T-helper 2 cell (primary cell): ENCODE results near the gene FOXL1.

Experiments
- DNase-seq, 5 experiments: peaks; one replicate each; pipeline versions ENCODE4 v3.0.0 to v3.0.0-alpha.2; 2012 to 2022

FOXL1 gene

GRCh38 chr16:86549076-86549892 is 29.1 kb upstream of the FOXL1 start:
- peak in 1 of 5 experiments; percentile 94 for DNase-seq

GRCh38 chr16:86549893-86550190 is 28.5 kb upstream of the FOXL1 start:
- DNase-seq = no peak

GRCh38 chr16:86550281-86550680 is 28.1 kb upstream of the FOXL1 start:
- peak in 1 of 5 experiments; percentile 35 for DNase-seq

GRCh38 chr16:86553356-86553755 is 25.0 kb upstream of the FOXL1 start:
- DNase-seq = no peak

GRCh38 chr16:86554599-86554916 is 23.8 kb upstream of the FOXL1 start:
- no peak for DNase-seq

GRCh38 chr16:86554917-86555703 is 23.2 kb upstream of the FOXL1 start, which contains the start of gene MTHFSD:
TSS of gene MTHFSD (minus strand) at chr16:86555235. CDS start at chr16:86555184, 51 bp downstream.
- peak; percentile 91 to 93 (median 93) for DNase-seq

GRCh38 chr16:86555704-86556075 is 22.7 kb upstream of the FOXL1 start:
- no peak for DNase-seq

- no peak for DNase-seq
These were observed 21.8 kb upstream of the FOXL1 start for GRCh38 chr16:86556576-86556975.

GRCh38 chr16:86557587-86557986 is 20.8 kb upstream of the FOXL1 start:
- no peak for DNase-seq

- DNase-seq = no peak
These were observed 19.8 kb upstream of the FOXL1 start for GRCh38 chr16:86558355-86559193.

GRCh38 chr16:86559802-86560305 is 18.5 kb upstream of the FOXL1 start:
- no peak for DNase-seq

- no peak for DNase-seq
These were observed 16.0 kb upstream of the FOXL1 start for GRCh38 chr16:86562356-86562755.

- peak; percentile 63 to 84 (median 79) for DNase-seq
These were observed 14.6 kb upstream of the FOXL1 start for GRCh38 chr16:86563469-86564345.

- no peak for DNase-seq
These were observed 13.1 kb upstream of the FOXL1 start for GRCh38 chr16:86565181-86565631.

- DNase-seq = no peak
These were observed 12.5 kb upstream of the FOXL1 start for GRCh38 chr16:86565644-86566511.

- DNase-seq = peak in 3 of 5 experiments; percentile 26 to 52 (median 26)
These were observed 11.8 kb upstream of the FOXL1 start, which contains the start of gene FOXC2 for GRCh38 chr16:86566601-86566965. TSS of gene FOXC2 (plus strand) at chr16:86566829. CDS start at chr16:86567336, 507 bp downstream.

GRCh38 chr16:86566966-86567700 is 11.2 kb upstream of the FOXL1 start:
- DNase-seq = peak in 1 of 5 experiments; percentile 37

GRCh38 chr16:86567701-86568581 is 10.4 kb upstream of the FOXL1 start:
- DNase-seq = no peak
